ENCODE measurements around the gene TECTA.

GRCh38 chr11:121091492-121092152, 9.4 kb upstream of the TECTA start:
- TF ChIP-seq POLR2AphosphoS5 (IDR thresholded peaks at IDR 0.05; ENCODE audit: low read depth, low read length) (no peak), NFIC (IDR thresholded peaks at IDR 0.05; ENCODE audit: borderline replicate concordance) (no peak), EP300 (IDR thresholded peaks at IDR 0.05; ENCODE audit: borderline replicate concordance in 1 of 2, low read depth in 1 of 2, low read length in 1 of 2) (no peak), RFX5 (IDR thresholded peaks at IDR 0.05; ENCODE audit: low read length) (no peak), FOXM1 (IDR thresholded peaks at IDR 0.05; ENCODE audit: low read depth) (no peak), YY1 (IDR thresholded peaks at IDR 0.05; ENCODE audit: low read depth) (no peak), NRF1 (IDR thresholded peaks at IDR 0.05; ENCODE audit: low read depth, low read length) (no peak), MXI1 (IDR thresholded peaks at IDR 0.05; ENCODE audit: low read depth, low read length) (no peak), GABPA (IDR thresholded peaks at IDR 0.05; ENCODE audit: low read depth) (no peak)
- TF ChIP-seq, protein P1, sequence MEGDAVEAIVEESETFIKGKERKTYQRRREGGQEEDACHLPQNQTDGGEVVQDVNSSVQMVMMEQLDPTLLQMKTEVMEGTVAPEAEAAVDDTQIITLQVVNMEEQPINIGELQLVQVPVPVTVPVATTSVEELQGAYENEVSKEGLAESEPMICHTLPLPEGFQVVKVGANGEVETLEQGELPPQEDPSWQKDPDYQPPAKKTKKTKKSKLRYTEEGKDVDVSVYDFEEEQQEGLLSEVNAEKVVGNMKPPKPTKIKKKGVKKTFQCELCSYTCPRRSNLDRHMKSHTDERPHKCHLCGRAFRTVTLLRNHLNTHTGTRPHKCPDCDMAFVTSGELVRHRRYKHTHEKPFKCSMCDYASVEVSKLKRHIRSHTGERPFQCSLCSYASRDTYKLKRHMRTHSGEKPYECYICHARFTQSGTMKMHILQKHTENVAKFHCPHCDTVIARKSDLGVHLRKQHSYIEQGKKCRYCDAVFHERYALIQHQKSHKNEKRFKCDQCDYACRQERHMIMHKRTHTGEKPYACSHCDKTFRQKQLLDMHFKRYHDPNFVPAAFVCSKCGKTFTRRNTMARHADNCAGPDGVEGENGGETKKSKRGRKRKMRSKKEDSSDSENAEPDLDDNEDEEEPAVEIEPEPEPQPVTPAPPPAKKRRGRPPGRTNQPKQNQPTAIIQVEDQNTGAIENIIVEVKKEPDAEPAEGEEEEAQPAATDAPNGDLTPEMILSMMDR (IDR thresholded peaks at IDR 0.05) = no peak
